GM19463 (cell line): ENCODE measurements around the gene PLPP4.

Experiments
- ATAC-seq: cut with Tn5 transposase; IDR thresholded peaks from one replicate; pipeline ENCODE4 v1.9.1; 2021; ENCODE audit warnings: mild to moderate bottlenecking, moderate library complexity; ENCODE audit not compliant: unreplicated experiment

The PLPP4 gene

GRCh38 chr10:120456143-120456625 is 843 bp upstream of the PLPP4 start:
- ATAC-seq: no peak

GRCh38 chr10:120457431-120458172 is 575 bp downstream of the PLPP4 start:
- no peak for ATAC-seq

- ATAC-seq: no peak
Observed at GRCh38 chr10:120458432-120458831, 1.4 kb downstream of the PLPP4 start.

- ATAC-seq: no peak
Observed at GRCh38 chr10:120459185-120459584, 2.2 kb downstream of the PLPP4 start.

- ATAC-seq: no peak
Observed at GRCh38 chr10:120460186-120460585, 3.2 kb downstream of the PLPP4 start.

GRCh38 chr10:120460776-120461175 is 3.7 kb downstream of the PLPP4 start:
- ATAC-seq: no peak

GRCh38 chr10:120462018-120462682 is 5.1 kb downstream of the PLPP4 start:
- ATAC-seq: no peak

GRCh38 chr10:120465138-120465537 is 8.1 kb downstream of the PLPP4 start:
- ATAC-seq: no peak

GRCh38 chr10:120466006-120466405 is 9.0 kb downstream of the PLPP4 start:
- ATAC-seq: no peak

- peak; percentile 71 for ATAC-seq
Observed at GRCh38 chr10:120473593-120473992, 16.6 kb downstream of the PLPP4 start.

- no peak for ATAC-seq
Observed at GRCh38 chr10:120474956-120475355, 17.9 kb downstream of the PLPP4 start.

- no peak for ATAC-seq
Observed at GRCh38 chr10:120475844-120476791, 19.1 kb downstream of the PLPP4 start.

GRCh38 chr10:120477021-120477742 is 20.2 kb downstream of the PLPP4 start:
- no peak for ATAC-seq

GRCh38 chr10:120477743-120478141 is 20.7 kb downstream of the PLPP4 start:
- ATAC-seq: no peak

- ATAC-seq: no peak
Observed at GRCh38 chr10:120478386-120478785, 21.4 kb downstream of the PLPP4 start.

GRCh38 chr10:120479506-120479905 is 22.5 kb downstream of the PLPP4 start:
- ATAC-seq: no peak

- no peak for ATAC-seq
Observed at GRCh38 chr10:120480065-120480600, 23.1 kb downstream of the PLPP4 start.

- ATAC-seq: no peak
Observed at GRCh38 chr10:120480848-120481247, 23.8 kb downstream of the PLPP4 start.

GRCh38 chr10:120483006-120483405 is 26.0 kb downstream of the PLPP4 start:
- no peak for ATAC-seq

- ATAC-seq: no peak
Observed at GRCh38 chr10:120483651-120484301, 26.7 kb downstream of the PLPP4 start.
